ENCODE measurements around the gene SMIM44.

The SMIM44 gene

DNA sequence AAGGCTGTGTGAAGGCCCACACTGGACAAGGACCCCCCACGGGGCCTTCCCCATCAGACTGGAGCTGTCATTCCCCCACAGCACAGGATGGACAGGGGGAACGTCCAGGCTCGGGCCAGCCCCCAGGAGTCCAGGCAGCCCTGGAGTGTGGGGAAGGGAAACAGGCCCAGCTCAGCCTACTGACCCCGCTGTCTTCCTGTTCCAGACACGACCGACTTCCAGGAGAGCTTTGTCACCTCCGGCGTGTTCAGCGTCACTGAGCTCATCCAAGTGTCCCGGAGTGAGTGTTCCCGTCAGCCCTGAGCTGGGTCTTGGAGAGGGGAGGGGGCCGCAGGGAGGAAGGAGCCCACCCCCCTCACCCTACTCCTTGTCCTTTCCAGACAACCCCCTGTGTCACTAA is 49.9 kb downstream of the SMIM44 start:
- no peak overlapping the region for H3K4me3 ChIP-seq (ENCODE audit: low read depth, low read length)
- no peak for DNase-seq (ENCODE audit: low read depth)
- TF ChIP-seq, protein P1, sequence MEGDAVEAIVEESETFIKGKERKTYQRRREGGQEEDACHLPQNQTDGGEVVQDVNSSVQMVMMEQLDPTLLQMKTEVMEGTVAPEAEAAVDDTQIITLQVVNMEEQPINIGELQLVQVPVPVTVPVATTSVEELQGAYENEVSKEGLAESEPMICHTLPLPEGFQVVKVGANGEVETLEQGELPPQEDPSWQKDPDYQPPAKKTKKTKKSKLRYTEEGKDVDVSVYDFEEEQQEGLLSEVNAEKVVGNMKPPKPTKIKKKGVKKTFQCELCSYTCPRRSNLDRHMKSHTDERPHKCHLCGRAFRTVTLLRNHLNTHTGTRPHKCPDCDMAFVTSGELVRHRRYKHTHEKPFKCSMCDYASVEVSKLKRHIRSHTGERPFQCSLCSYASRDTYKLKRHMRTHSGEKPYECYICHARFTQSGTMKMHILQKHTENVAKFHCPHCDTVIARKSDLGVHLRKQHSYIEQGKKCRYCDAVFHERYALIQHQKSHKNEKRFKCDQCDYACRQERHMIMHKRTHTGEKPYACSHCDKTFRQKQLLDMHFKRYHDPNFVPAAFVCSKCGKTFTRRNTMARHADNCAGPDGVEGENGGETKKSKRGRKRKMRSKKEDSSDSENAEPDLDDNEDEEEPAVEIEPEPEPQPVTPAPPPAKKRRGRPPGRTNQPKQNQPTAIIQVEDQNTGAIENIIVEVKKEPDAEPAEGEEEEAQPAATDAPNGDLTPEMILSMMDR (IDR thresholded peaks at IDR 0.05; ENCODE audit: insufficient read depth, low read depth, low read length, missing control alignments): no peak
